WTC11 (cell line): Measurements from ENCODE around the gene CEP120. TPM values are rescaled to one million over a fixed set of nuclear protein-coding genes. Genes with fewer than 3 reads are reported as not detected.
"Not testable (repeated sequence)": the region's sequence is repeated elsewhere in the genome, so short reads cannot be mapped to it uniquely, and the experiment has no call there.

ENCODE experiments used
- ATAC-seq: fragments of 200-7000 bp; cut with Tn5 transposase; 2 replicates; pipeline ENCODE4 v1.10.0; 2021; ENCODE audit warnings: mild to moderate bottlenecking, moderate library complexity
- CTCF ChIA-PET: fragments of 300-600 bp; sonication (Branson Sonifier 250); formaldehyde crosslinking; loops from one replicate; lab custom pipeline; 2021; ENCODE audit warnings: antibody characterized with exemption; lab: Charles Lee
- POLR2A ChIA-PET: fragments of 350-600 bp; sonication (Branson Sonifier 250); formaldehyde crosslinking; loops from one replicate; lab custom pipeline; 2021; ENCODE audit warnings: antibody characterized with exemption; lab: Charles Lee
- DNase-seq: peaks from one replicate; pipeline ENCODE4 v3.0.0; 2021; ENCODE audit warnings: low spot score
- H3K27ac Mint-ChIP-seq: 2 replicates; pipeline ENCODE4 v1.8.0; 2021; ENCODE audit warnings: mixed read lengths
- H3K27me3 Mint-ChIP-seq: 2 replicates; pipeline ENCODE4 v1.8.0; 2021; ENCODE audit warnings: low read depth, mild to moderate bottlenecking, moderate library complexity, mixed read lengths
- H3K36me3 Mint-ChIP-seq: 2 replicates; pipeline ENCODE4 v1.8.0; 2021; ENCODE audit warnings: mixed read lengths
- H3K4me1 Mint-ChIP-seq: 2 replicates; pipeline ENCODE4 v1.8.0; 2022; ENCODE audit warnings: mixed read lengths
- H3K4me3 Mint-ChIP-seq: 2 replicates; pipeline ENCODE4 v1.8.0; 2021; ENCODE audit warnings: mild to moderate bottlenecking, moderate library complexity, mixed read lengths
- H3K9me3 Mint-ChIP-seq: 2 replicates; pipeline ENCODE4 v1.8.0; 2021; ENCODE audit warnings: mixed read lengths
- AFF4 ChIP-seq: sonication (generic); formaldehyde crosslinking; IDR thresholded peaks from 2 replicates; pipeline ENCODE4 v1.8.1; 2023; ENCODE audit warnings: mild to moderate bottlenecking, missing genetic modification reagents, borderline replicate concordance
- CREB1 ChIP-seq: sonication (generic); formaldehyde crosslinking; IDR thresholded peaks from 2 replicates; pipeline ENCODE4 v1.8.0; 2023; ENCODE audit warnings: mild to moderate bottlenecking, missing genetic modification reagents
- GRHL2 ChIP-seq: fragments of 250-450 bp; sonication (Bioruptor Pico); IDR thresholded peaks from 2 replicates; pipeline ENCODE4 v1.8.0; 2022; ENCODE audit warnings: mild to moderate bottlenecking, moderate library complexity; ENCODE audit not compliant: insufficient replicate concordance, severe bottlenecking
- GTF2I ChIP-seq: fragments of 250-450 bp; sonication (Bioruptor Pico); conservative IDR thresholded peaks from 2 replicates; pipeline ENCODE4 v1.4.0; 2021; ENCODE audit warnings: mild to moderate bottlenecking
- IRF1 ChIP-seq: sonication (generic); formaldehyde crosslinking; IDR thresholded peaks from 2 replicates; pipeline ENCODE4 v1.8.0; 2023; ENCODE audit warnings: missing genetic modification reagents
- ZSCAN18 ChIP-seq: fragments of 250-450 bp; sonication (Bioruptor Pico); IDR thresholded peaks from 2 replicates; pipeline ENCODE4 v2.1.2; 2022; ENCODE audit warnings: mild to moderate bottlenecking, moderate library complexity
- total RNA-seq: library from RNA; stranded (reverse); gene quantifications from 3 replicates; pipeline ENCODE4 v1.2.3, GENCODE V29; 2021
- TF ChIP-seq, protein P1 (sequence below): sonication (generic); formaldehyde crosslinking; IDR thresholded peaks from 2 replicates; pipeline ENCODE4 v1.8.1; 2023; ENCODE audit warnings: mild to moderate bottlenecking, moderate library complexity, missing genetic modification reagents
- TF ChIP-seq, protein P2 (sequence below): sonication (generic); formaldehyde crosslinking; conservative IDR thresholded peaks from 2 replicates; pipeline ENCODE4 v1.8.1; 2023; ENCODE audit warnings: mild to moderate bottlenecking, low read depth, missing genetic modification reagents, moderate library complexity

The CEP120 gene
- total RNA-seq, 1 experiment from 2014 or later = 15.2 TPM

DNA sequence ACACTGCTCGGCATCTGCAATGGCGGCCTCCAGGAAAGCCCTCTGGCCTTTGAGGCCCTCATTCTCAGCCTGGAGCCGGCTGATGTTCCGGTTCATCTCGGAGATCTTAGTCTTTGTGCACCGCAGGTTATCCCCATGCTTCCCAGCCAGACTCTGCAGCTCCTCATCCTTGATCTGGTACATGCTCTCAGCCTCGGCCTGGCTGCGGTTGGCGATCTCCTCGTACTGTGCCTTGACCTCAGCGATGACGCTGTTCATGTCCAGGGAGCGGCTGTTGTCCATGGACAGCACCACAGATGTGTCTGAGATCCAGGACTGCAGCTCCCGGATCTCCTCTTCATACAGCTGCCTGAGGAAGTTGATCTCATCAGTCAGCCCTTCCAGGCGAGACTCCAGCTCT, 21.9 kb downstream of the CEP120 start:
- Mint-ChIP-seq H3K4me1 (peaks cover 7% of the 10 kb centered on the region), H3K27ac (no peak overlapping the region), H3K27me3 (no peaks in the 10 kb centered on the region), H3K36me3 (peaks cover 36% of the 10 kb centered on the region), H3K4me3 (no peak overlapping the region), H3K9me3 (peaks cover 6% of the 10 kb centered on the region)
- CTCF ChIA-PET = no interaction called here
- DNase-seq (no peak), ATAC-seq (no peak)
- TF ChIP-seq, protein P1, sequence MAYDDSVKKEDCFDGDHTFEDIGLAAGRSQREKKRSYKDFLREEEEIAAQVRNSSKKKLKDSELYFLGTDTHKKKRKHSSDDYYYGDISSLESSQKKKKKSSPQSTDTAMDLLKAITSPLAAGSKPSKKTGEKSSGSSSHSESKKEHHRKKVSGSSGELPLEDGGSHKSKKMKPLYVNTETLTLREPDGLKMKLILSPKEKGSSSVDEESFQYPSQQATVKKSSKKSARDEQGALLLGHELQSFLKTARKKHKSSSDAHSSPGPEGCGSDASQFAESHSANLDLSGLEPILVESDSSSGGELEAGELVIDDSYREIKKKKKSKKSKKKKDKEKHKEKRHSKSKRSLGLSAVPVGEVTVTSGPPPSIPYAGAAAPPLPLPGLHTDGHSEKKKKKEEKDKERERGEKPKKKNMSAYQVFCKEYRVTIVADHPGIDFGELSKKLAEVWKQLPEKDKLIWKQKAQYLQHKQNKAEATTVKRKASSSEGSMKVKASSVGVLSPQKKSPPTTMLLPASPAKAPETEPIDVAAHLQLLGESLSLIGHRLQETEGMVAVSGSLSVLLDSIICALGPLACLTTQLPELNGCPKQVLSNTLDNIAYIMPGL (CRISPR knock-in tag) = no peak
- no peak for TF ChIP-seq AFF4
- no peak for TF ChIP-seq GTF2I
- no peak for TF ChIP-seq ZSCAN18 (CRISPR knock-in tag)
- no peak for TF ChIP-seq GRHL2 (CRISPR knock-in tag)
- POLR2A ChIA-PET = no interaction called here

- not testable (repeated sequence) for H3K27me3 Mint-ChIP-seq, ATAC-seq, H3K4me1 Mint-ChIP-seq, H3K27ac Mint-ChIP-seq, H3K4me3 Mint-ChIP-seq, DNase-seq, H3K9me3 Mint-ChIP-seq
- POLR2A ChIA-PET = interaction anchor here (0.5 kb wide), 1 partner anchor 24 kb away, joined by 4 read pairs; no protein-coding TSS in a partner anchor
- H3K36me3 Mint-ChIP-seq = peaks cover 41% of the 10 kb centered on the region
- CTCF ChIA-PET = interaction anchor here (0.6 kb wide), 2 partner anchors 23 to 29 kb away, joined by 3 read pairs; no protein-coding TSS in a partner anchor
Observed at GRCh38 chr5:123400870-123401291, 22.3 kb downstream of the CEP120 start.

DNA sequence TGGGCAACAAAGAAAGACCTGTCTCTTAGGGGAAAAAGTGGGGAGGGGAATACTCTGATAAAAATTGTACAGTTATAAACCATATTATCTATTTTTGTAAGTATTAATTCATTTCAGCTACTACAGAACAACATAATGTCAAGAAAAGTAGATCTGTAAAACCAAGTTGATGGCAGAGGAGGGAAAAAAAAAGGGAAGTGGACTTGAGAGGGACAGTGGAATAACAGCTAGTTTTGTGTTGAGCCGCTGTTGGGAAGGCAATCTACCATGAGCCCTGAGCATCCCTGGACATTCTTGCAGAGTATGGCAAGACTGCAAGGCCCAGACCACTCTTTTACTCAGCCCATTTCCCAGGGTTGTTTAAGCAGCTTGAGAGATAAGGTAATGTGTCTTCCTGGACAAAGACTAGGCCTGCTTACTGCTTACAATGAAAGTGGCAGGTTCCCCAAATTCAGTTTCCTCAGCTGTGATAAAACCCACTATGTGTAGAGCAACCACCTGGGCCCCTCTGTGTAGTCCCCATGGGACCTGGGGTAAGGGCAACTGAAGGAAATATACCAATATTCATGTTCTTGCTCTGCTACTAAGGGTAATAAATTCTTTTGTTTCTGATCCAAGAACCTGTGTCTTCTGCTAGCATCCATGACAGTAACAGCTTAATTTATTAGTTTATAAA, 25.0 kb downstream of the CEP120 start:
- no peak for DNase-seq
- ATAC-seq = no peak
- H3K27me3 Mint-ChIP-seq = no peaks in the 10 kb centered on the region
- POLR2A ChIA-PET = no interaction called here
- H3K4me3 Mint-ChIP-seq = no peak overlapping the region
- CTCF ChIA-PET = interaction anchor here (1.0 kb wide), 1 partner anchor 26 kb away, joined by 3 read pairs; no protein-coding TSS in a partner anchor
- H3K9me3 Mint-ChIP-seq = peaks cover 6% of the 10 kb centered on the region
- peaks cover 35% of the 10 kb centered on the region for H3K36me3 Mint-ChIP-seq
- peaks cover 11% of the 10 kb centered on the region for H3K4me1 Mint-ChIP-seq
- TF ChIP-seq IRF1 (CRISPR knock-in tag) = no peak
- TF ChIP-seq GTF2I = no peak
- TF ChIP-seq, protein P2, sequence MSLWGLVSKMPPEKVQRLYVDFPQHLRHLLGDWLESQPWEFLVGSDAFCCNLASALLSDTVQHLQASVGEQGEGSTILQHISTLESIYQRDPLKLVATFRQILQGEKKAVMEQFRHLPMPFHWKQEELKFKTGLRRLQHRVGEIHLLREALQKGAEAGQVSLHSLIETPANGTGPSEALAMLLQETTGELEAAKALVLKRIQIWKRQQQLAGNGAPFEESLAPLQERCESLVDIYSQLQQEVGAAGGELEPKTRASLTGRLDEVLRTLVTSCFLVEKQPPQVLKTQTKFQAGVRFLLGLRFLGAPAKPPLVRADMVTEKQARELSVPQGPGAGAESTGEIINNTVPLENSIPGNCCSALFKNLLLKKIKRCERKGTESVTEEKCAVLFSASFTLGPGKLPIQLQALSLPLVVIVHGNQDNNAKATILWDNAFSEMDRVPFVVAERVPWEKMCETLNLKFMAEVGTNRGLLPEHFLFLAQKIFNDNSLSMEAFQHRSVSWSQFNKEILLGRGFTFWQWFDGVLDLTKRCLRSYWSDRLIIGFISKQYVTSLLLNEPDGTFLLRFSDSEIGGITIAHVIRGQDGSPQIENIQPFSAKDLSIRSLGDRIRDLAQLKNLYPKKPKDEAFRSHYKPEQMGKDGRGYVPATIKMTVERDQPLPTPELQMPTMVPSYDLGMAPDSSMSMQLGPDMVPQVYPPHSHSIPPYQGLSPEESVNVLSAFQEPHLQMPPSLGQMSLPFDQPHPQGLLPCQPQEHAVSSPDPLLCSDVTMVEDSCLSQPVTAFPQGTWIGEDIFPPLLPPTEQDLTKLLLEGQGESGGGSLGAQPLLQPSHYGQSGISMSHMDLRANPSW = no peak
- no peak for TF ChIP-seq CREB1 (CRISPR knock-in tag)
- no peak overlapping the region for H3K27ac Mint-ChIP-seq
